T-helper 1 cell treated with Interleukin-12 subunit alpha and Interleukin-12 subunit beta and Interleukin-4 antibody, amounts not matched to agents 30 μg/mL and 1 μg/mL, for 36 hours (primary cell): ENCODE results near the gene BLOC1S1.

Experiments
- H3K27ac Mint-ChIP-seq: one replicate; pipeline ENCODE4 v1.8.0; 2021; ENCODE audit warnings: mild to moderate bottlenecking, mixed read lengths
- H3K27me3 Mint-ChIP-seq: one replicate; pipeline ENCODE4 v1.8.0; 2021; ENCODE audit warnings: low read depth, mixed read lengths
- H3K36me3 Mint-ChIP-seq: one replicate; pipeline ENCODE4 v1.8.0; 2021; ENCODE audit warnings: low read depth, mixed read lengths
- H3K4me1 Mint-ChIP-seq: one replicate; pipeline ENCODE4 v1.8.0; 2021; ENCODE audit warnings: low read depth, mixed read lengths
- H3K4me3 Mint-ChIP-seq: one replicate; pipeline ENCODE4 v1.8.0; 2021; ENCODE audit warnings: mild to moderate bottlenecking, moderate library complexity, mixed read lengths
- H3K9me3 Mint-ChIP-seq: one replicate; pipeline ENCODE4 v1.8.0; 2021; ENCODE audit warnings: mixed read lengths

BLOC1S1 gene

DNA sequence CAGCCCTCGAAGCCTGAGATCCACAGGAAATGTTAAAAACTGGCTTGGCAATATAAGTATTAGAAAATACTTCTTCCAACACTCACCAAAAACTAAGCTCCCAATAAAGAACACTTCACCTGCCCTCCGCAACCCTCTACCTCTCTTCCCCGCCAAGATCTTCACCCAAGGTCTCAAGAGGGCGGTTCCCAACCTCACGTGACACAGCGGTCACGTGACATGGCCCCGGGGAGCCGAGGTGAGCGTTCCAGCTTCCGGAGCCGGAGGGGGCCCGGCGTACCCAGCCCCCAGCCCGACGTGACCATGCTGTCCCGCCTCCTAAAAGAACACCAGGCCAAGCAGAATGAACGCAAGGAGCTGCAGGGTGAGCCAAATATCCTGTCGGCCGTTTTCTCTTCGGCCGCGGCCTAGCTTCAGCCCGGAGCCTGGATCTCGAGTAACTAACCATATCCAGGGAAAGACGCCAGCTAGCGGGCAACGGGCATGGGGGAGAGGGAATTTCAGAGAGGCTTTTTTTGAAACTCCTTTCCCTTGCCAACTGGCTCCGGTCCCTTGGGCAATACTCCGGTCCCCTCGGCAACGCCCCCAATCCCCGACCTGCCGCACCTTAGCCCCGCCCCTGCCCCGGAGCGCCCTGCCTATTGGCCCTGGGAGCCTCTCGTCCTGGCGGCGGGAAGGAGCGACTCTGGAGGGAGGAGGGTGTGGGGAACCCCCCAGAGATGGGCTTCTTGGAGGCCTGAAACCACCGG is at the start of gene BLOC1S1:
BLOC1S1 (plus strand) TSS at position 214 of the 749 bp plus-strand sequence; CDS start at position 220, 6 bp downstream.
- Mint-ChIP-seq H3K27ac (peak within 1 kb of the TSS; percentile 95), H3K4me1 (peaks cover 26% of the 10 kb centered on the region), H3K27me3 (peaks cover 12% of the 10 kb centered on the region), H3K36me3 (peaks cover 1% of the 10 kb centered on the region), H3K4me3 (peak within 1 kb of the TSS; percentile 88), H3K9me3 (no peaks in the 10 kb centered on the region)

DNA sequence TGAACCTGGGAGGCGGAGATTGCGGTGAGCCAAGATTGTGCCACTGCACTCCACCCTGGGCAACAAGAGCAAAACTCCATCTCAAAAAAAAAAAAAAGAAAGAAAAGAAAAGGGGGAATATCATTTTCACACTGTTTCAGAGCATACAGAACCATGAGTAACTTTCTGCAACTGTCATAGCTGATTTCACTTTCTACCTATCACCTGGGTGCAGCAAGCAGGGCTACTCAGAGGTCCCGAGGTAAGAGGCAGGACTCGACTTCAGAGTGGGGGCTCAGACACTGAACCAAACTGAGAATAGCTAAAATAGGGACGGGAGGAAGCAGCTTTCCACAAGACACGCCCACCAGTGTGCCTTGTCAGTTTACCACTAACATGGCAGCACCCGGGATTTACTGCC is 49.3 kb upstream of the BLOC1S1 start:
- Mint-ChIP-seq H3K4me1 (no peaks in the 10 kb centered on the region), H3K4me3 (no peak overlapping the region), H3K27ac (no peak overlapping the region), H3K9me3 (no peaks in the 10 kb centered on the region), H3K27me3 (peaks cover 4% of the 10 kb centered on the region), H3K36me3 (no peaks in the 10 kb centered on the region)

DNA sequence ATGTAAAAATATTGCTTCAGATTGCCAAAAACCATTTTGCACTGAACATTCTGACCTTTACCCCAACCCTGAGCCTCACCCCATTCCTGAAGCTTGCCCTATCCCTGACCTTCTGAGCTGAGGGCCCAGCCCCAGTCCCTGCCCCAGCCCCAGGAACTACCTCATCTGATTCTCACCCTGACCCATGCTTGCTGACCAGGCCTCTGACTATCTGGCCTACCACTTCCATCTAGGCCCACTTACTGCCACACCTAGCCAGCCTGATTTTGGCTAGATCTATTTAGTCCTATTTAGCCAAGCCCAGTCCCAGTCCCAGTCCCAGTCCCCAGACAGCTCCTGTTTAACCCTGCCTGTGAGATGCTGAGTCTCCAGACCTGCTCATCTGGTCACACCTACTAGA is 45.6 kb upstream of the BLOC1S1 start:
- no peak overlapping the region for H3K27ac Mint-ChIP-seq
- no peak overlapping the region for H3K4me3 Mint-ChIP-seq
- H3K4me1 Mint-ChIP-seq: no peaks in the 10 kb centered on the region
- peaks cover 12% of the 10 kb centered on the region for H3K27me3 Mint-ChIP-seq
- no peaks in the 10 kb centered on the region for H3K9me3 Mint-ChIP-seq
- H3K36me3 Mint-ChIP-seq: no peaks in the 10 kb centered on the region

DNA sequence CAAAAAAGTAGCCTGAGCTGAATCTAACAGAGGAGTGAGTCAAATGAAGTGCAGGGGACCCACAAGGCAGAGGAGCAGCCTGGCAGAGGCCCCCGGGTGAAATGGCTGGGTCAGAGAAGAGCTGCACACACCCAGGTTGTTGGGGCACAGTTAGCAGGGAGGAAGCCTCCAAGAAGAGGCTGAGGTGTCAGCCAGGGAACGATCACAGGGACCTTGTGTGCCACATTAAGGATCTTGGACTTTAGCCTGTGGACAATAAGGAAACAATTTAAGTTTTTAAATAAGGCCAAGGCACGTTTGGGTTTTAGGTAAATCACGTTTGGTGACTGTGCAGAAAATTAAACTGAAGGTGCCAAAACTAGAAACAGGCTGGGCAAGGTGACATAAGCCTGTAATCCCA is 44.1 kb upstream of the BLOC1S1 start:
- no peaks in the 10 kb centered on the region for H3K9me3 Mint-ChIP-seq
- H3K36me3 Mint-ChIP-seq: no peaks in the 10 kb centered on the region
- no peaks in the 10 kb centered on the region for H3K4me1 Mint-ChIP-seq
- H3K27ac Mint-ChIP-seq: no peak overlapping the region
- peaks cover 20% of the 10 kb centered on the region for H3K27me3 Mint-ChIP-seq
- H3K4me3 Mint-ChIP-seq: no peak overlapping the region

DNA sequence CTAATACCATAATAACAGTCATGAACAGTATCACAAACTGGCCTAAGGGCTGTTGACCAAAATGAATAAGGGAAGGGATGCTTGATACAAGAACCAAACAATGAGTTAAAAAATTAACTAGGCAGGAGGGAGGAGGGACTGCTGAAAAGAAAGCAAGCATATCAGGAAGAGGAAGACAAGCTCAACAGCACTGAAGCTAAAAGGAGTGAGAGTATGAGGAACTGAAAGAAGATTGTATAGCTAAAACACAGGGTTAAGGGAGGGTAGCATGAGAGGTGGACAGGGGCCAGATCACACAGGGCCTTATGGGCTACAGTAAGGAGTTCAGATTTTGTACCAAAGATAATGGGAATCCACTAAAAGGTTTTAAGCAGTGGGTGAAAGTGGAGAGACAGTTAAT is 42.2 kb upstream of the BLOC1S1 start:
- no peaks in the 10 kb centered on the region for H3K4me1 Mint-ChIP-seq
- H3K27me3 Mint-ChIP-seq: peaks cover 20% of the 10 kb centered on the region
- no peaks in the 10 kb centered on the region for H3K36me3 Mint-ChIP-seq
- H3K9me3 Mint-ChIP-seq: no peaks in the 10 kb centered on the region
- no peak overlapping the region for H3K27ac Mint-ChIP-seq
- H3K4me3 Mint-ChIP-seq: no peak overlapping the region

DNA sequence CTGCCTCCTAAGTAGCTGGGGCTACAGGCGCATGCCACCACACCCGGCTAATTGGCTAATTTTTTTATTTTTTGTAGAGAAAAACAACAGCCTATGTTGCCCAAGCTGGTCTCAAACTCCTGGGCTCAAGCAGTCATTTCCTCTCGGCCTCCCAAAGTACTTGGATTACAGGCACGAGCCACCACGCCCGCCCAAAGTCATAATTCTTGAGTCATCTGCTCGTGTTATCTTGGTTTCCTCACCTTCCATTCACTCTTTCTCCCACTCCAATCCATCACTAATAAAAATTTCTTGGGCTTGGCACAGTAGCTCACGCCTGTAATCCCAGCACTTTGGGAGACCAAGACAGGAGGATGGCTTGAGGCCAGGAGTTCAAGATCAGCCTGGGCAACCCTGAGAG is 40.2 kb upstream of the BLOC1S1 start:
- Mint-ChIP-seq H3K27me3 (peaks cover 37% of the 10 kb centered on the region), H3K27ac (no peak overlapping the region), H3K4me1 (no peaks in the 10 kb centered on the region), H3K36me3 (no peaks in the 10 kb centered on the region), H3K4me3 (no peak overlapping the region), H3K9me3 (no peaks in the 10 kb centered on the region)

DNA sequence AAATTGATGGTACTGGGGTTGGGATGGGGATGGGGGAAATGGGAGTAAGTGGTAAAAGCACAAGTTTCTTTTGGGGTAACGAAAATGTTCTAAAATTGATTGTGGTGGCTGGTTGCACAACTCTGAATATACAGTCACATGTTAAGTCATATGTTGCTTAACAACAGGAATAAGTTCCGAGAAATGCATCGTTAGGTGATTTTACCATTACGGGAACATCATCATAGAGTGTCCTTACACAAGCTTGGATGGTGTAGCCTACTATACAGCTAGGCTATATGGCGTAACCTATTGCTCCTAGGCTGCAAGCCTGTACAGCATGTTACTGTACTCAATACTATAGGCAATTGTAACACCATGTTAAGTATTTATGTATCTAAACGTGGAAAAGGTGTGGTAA is 39.1 kb upstream of the BLOC1S1 start:
- H3K27me3 Mint-ChIP-seq: peaks cover 48% of the 10 kb centered on the region
- no peak overlapping the region for H3K4me3 Mint-ChIP-seq
- H3K4me1 Mint-ChIP-seq: peaks cover 5% of the 10 kb centered on the region
- no peaks in the 10 kb centered on the region for H3K36me3 Mint-ChIP-seq
- H3K9me3 Mint-ChIP-seq: no peaks in the 10 kb centered on the region
- no peak overlapping the region for H3K27ac Mint-ChIP-seq

DNA sequence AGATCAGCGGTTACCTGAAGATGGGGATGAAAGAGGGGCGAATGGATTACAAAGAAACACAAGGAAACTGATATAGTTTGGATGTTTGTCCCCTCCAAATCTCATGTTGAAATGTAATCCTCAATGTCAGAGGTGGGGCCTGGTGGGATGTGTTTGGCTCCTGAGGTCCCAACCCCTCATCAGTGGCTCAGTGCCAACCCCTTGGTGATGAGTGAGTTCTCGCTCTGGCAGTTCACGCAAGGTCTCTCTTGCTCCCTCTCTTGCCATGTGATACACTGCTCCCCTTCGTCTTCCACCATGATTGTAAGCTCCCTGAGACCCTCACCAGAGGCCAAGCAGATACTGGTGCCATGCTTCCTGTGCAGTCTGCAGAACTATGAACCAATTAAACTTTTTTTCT is 36.2 kb upstream of the BLOC1S1 start:
- Mint-ChIP-seq H3K27ac (no peak overlapping the region), H3K4me3 (no peak overlapping the region), H3K4me1 (peaks cover 5% of the 10 kb centered on the region), H3K27me3 (peaks cover 52% of the 10 kb centered on the region), H3K36me3 (no peaks in the 10 kb centered on the region), H3K9me3 (no peaks in the 10 kb centered on the region)

DNA sequence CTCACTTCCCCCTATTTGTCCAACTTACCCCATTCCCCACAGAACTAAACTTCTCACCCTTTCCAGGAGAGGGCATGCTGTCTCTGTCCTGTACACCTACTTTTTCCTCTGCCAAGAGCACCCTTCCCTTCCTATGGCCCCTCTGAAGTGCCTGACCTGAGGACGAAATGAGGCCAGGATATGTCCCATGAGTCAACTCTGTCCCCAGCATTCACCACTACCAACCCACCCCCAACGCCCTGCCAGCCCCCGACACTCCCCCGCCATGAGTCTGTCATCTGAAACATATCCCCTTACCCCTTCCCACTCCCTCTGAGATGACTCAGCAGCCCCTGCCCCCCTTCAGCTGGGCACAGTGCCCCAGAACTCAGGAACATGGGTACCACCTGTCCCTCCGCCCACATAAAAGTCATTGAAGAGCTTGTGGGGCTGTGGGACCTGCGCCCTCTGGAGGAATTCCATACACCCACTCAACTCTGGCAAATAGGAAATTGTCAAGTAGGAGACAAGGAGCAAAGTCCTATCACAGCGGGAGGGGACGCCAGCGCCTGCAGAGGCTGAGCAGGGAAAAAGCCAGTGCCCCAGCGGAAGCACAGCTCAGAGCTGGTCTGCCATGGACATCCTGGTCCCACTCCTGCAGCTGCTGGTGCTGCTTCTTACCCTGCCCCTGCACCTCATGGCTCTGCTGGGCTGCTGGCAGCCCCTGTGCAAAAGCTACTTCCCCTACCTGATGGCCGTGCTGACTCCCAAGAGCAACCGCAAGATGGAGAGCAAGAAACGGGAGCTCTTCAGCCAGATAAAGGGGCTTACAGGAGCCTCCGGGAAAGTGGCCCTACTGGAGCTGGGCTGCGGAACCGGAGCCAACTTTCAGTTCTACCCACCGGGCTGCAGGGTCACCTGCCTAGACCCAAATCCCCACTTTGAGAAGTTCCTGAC is 34.4 kb upstream of the BLOC1S1 start:
- Mint-ChIP-seq H3K4me3 (no peak overlapping the region), H3K9me3 (no peaks in the 10 kb centered on the region), H3K27me3 (peaks cover 41% of the 10 kb centered on the region), H3K36me3 (no peaks in the 10 kb centered on the region), H3K27ac (no peak overlapping the region), H3K4me1 (peaks cover 5% of the 10 kb centered on the region)

DNA sequence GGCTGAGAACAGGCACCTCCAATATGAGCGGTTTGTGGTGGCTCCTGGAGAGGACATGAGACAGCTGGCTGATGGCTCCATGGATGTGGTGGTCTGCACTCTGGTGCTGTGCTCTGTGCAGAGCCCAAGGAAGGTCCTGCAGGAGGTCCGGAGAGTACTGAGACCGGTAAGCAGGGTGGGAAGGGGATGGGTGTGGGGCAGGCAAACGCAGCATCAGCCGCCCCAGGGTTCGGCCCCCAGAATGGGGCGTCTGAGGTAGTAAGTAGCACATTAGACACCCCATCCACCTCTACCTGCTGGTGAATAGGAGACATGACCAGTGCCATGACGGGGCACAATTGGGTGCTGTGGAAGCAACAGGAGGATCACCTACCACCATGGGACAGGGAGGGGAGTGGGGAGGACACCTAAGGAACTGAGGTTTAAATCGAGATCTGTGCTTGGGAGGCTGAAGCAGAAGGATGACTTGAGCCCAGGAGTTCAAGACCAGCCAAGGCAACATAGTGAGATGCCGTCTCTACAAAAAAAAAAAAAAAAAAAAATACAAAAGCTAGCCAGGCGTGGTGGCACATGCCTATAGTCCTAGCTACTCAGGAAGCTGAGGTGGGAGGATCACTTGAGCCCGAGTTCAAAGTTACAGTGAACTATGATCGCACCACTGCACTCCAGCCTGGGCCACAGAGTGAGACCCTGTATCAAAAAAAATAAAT is 33.6 kb upstream of the BLOC1S1 start:
- Mint-ChIP-seq H3K27me3 (peaks cover 45% of the 10 kb centered on the region), H3K9me3 (no peaks in the 10 kb centered on the region), H3K4me3 (no peak overlapping the region), H3K27ac (no peak overlapping the region), H3K36me3 (no peaks in the 10 kb centered on the region), H3K4me1 (peaks cover 5% of the 10 kb centered on the region)

DNA sequence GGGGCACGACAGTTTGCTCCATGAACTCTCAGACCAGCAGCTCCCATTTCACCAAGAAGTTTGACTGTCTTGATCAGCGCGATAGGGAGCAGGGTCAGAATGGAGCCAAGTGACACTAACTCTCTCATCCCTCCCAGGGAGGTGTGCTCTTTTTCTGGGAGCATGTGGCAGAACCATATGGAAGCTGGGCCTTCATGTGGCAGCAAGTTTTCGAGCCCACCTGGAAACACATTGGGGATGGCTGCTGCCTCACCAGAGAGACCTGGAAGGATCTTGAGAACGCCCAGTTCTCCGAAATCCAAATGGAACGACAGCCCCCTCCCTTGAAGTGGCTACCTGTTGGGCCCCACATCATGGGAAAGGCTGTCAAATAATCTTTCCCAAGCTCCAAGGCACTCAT is 32.2 kb upstream of the BLOC1S1 start:
- Mint-ChIP-seq H3K4me1 (peaks cover 8% of the 10 kb centered on the region), H3K27ac (no peak overlapping the region), H3K36me3 (no peaks in the 10 kb centered on the region), H3K27me3 (peaks cover 45% of the 10 kb centered on the region), H3K4me3 (no peak overlapping the region), H3K9me3 (no peaks in the 10 kb centered on the region)

DNA sequence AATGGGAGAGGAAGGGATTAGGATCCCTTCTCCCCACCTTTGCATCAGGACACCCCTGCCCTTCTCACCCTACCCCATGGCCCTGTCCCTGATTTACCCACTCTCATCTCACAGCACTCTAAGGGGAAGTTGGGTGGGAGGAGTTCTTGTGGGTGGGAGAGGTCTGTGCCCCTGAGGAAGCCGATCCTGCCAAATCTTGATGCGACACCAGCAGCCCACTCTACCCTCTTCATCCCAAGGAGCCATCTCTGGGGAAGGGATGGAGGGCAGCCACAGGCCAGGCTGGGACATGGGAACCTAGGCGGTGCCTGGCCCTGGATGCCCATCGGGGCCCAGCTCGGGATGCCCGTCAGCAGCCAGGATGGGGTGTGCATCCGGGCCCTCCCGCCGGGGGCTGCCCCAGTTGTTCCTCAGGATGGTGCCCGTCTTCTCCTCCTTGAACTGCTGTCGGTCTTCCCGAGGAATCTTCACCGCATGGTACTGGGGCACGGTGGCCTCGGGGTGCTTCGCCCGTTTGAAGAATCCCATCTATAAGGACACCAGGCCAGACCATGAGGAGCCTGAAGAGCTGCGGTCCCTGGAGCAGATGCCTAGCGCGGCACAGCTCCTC is 31.0 kb upstream of the BLOC1S1 start:
- H3K4me1 Mint-ChIP-seq: peaks cover 8% of the 10 kb centered on the region
- no peak overlapping the region for H3K4me3 Mint-ChIP-seq
- H3K27ac Mint-ChIP-seq: no peak overlapping the region
- H3K27me3 Mint-ChIP-seq: peaks cover 36% of the 10 kb centered on the region
- no peaks in the 10 kb centered on the region for H3K9me3 Mint-ChIP-seq
- H3K36me3 Mint-ChIP-seq: no peaks in the 10 kb centered on the region

DNA sequence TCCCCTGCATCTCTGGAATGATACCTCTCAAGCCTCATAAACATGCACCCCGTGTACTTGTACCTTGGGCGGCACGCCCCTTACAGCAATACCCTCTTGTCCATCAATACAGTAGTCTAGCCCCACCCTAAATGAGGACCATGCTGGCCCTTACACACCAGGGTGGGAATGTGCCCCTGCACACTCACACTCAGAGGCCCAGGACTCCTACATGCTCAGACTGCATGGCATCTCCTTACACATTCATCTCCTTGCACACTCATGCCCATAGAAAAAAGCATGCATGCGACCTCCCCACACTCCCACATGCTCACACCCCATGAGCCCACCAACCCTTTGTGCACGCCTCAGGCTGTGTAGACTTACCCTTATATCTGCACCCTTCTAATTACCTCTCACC is 30.2 kb upstream of the BLOC1S1 start:
- Mint-ChIP-seq H3K9me3 (no peaks in the 10 kb centered on the region), H3K27me3 (peaks cover 30% of the 10 kb centered on the region), H3K27ac (no peak overlapping the region), H3K36me3 (no peaks in the 10 kb centered on the region), H3K4me1 (peaks cover 8% of the 10 kb centered on the region), H3K4me3 (no peak overlapping the region)

DNA sequence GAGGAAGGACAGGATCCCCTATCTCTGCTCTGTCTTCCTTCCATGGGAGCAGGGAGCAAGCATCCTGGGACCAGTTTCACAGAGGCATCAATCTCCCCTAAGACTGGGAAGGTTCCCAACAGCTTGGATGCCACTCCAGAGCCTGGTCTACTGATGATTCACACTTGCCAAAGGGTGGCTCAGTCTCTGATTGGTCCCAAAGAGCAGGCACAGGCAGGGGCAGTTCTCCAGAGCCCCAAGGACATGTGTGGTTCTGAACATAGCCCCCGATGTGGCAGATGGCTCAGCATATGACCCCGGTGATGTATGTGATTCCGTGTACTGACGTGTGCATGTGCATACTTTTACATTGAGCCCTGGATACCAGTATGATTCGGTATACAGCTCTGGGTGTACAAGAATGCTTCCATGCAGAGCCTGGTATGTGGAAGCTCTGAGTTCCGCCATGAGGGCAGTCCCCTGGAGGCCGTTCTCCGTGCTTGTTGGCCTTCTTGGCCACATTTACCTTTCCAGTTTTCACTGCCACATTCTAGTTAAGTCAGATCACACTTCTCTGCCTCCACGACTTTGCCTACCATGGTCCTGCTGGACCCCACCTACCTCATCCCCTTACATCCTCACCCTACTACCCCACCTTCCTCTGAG is 29.4 kb upstream of the BLOC1S1 start:
- Mint-ChIP-seq H3K4me3 (no peak overlapping the region), H3K27me3 (peaks cover 26% of the 10 kb centered on the region), H3K4me1 (peaks cover 3% of the 10 kb centered on the region), H3K27ac (no peak overlapping the region), H3K9me3 (no peaks in the 10 kb centered on the region), H3K36me3 (no peaks in the 10 kb centered on the region)
